ENCODE results near the gene FAXC.
"Not testable (repeated sequence)": the region's sequence is repeated elsewhere in the genome, so short reads cannot be mapped to it uniquely, and the experiment has no call there.

FAXC gene

GRCh38 chr6:99338188-99338587 lies 11.3 kb downstream of the FAXC start:
- DNase-seq: no peak

DNA sequence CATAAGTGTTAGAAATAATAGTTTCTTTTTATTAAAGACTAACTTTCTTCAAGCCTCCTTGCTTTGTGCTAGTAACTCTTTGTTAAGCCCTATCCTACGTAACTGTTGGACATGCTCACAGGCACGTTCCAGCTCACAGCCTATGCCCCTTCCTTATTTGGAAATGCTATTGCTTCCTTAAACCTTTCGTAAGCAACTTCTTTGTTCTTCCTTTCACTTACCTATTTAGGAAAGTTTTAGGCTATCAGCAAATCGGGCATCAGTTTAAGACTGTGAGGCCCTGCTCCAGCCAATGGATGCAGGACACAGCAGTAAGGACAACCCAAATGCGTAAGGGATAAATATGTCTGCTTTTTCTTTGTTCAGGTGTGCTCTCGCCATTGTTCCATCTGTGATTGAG lies 14.2 kb downstream of the FAXC start:
- DNase-seq: not testable (repeated sequence)

DNA sequence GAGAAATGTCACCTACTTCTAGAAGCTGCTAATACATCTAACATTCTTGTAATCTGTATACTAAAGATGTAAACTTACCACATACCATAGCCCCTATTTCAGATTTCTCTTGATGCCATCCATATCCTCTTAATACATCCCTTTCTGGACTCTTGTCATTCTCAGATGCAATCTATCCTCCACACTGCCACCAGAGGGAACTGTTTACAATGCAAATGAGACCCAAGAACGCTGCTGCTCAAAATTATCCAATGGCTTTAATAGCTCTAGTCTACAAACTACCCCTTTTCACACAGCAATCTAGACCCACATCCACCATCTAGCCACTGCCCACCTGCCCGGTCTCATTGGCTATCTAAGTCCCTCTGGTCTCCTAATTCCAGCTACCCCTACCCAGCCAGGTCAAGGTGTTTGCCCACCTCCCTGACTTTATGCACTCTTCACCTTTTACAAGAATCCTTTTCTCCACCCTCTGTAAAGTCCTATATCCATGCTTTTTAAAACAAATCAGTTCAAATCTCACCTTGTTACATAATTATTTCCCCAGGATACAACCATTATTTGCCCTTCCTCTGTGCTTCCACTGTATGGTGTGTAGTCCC lies 14.8 kb downstream of the FAXC start:
- peak; percentile 12 for DNase-seq

DNA sequence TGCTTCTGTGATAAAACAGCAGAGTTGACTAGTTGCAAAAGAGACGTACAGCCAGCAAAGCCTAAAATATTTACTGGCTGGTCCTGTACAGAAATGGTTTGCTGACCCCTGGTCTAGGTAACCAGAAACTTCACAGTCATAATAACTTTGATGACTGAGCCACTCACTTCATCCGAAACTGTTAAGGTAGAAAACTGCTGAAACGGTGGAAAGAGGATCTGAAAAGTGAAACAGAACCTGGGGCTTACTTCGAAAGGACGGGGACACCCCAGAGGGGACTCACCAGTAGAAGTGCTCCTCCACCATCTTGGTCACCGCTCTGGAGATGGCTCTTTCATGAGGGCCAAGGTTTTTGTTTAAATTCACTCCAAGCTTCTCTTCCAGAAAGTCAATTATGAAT lies 16.4 kb downstream of the FAXC start:
- DNase-seq: no peak

DNA sequence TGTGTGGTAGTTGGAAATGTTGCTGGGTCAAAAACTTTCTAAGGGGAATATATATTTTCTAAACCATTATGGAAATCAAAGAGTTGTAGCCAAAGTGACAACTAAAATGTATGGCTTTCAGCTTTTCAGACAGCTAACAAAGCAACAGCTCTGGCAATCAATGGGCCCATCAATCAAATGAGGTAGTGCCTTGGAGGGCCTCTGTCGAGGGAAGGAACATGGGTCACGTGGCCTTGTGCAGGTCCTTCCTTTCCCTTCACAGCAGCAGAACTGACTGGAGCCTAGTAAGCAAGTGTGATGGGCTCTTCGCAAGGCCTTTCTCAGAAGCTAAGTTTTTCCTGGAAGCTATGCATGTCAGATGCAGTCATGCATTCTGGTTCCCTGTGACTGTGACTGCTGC lies 17.9 kb downstream of the FAXC start:
- DNase-seq: no peak

DNA sequence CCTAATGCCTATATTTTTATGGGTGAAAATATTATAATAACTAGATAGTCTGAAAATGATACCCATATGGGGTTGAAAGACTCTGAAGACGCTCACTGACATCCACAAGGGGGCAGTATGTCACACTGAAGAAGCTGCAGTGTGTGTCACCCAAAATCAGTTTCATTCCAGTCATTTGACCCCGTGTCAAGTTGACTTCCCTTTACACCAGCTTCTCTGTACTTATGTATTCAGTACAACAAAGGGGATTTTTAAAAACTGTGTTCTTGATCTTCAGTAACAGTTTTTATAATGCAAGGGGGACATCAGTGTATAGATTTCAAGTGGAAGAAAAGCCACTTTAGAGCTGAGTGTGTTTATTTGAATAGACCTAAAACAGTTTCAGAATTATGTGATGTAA lies 19.3 kb downstream of the FAXC start:
- DNase-seq: peak; percentile 53

DNA sequence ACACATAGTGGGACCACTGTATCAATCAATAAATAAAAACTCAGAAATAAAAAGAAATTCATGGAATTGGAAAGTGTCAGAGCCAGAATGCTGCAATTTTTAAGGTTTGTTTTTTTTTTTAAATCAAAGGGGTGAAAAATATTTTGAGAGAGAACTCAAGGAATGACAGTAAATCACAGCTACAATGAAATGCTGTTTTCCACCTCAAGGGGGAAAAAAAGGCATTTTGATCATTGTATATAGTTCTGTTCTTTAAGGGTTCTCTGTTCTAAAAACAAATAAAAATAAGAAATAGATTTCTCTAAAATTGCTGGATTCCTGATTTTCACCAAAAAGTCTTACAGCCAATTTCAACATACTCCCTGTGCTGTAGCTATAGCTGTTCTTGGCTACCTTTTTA lies 24.5 kb downstream of the FAXC start:
- DNase-seq: no peak

DNA sequence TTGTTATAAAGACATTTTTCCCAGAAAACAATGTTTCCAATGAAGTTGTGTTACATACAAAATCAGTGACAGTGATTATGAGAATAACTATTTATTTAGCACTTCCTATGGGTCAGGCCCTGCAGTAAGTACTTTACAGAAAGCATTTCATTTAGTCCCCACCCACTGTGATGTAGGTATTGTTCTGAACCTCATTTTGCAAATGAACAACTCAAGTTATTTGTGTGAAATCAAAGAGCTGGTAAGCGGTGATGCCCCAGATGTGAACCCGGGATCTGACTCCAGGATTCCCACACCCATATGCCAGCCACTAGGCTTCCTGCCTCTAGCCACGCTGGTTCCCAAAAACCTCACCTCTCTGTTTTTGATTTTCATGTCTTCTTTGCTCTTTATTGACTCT lies 30.9 kb downstream of the FAXC start:
- DNase-seq: no peak

GRCh38 chr6:99312354-99312753 lies 37.1 kb downstream of the FAXC start:
- DNase-seq: no peak

- DNase-seq: no peak
These were observed 38.9 kb downstream of the FAXC start for GRCh38 chr6:99310553-99310952.

GRCh38 chr6:99309557-99309956 lies 39.9 kb downstream of the FAXC start:
- no peak for DNase-seq

GRCh38 chr6:99308788-99309187 lies 40.7 kb downstream of the FAXC start:
- no peak for DNase-seq

DNA sequence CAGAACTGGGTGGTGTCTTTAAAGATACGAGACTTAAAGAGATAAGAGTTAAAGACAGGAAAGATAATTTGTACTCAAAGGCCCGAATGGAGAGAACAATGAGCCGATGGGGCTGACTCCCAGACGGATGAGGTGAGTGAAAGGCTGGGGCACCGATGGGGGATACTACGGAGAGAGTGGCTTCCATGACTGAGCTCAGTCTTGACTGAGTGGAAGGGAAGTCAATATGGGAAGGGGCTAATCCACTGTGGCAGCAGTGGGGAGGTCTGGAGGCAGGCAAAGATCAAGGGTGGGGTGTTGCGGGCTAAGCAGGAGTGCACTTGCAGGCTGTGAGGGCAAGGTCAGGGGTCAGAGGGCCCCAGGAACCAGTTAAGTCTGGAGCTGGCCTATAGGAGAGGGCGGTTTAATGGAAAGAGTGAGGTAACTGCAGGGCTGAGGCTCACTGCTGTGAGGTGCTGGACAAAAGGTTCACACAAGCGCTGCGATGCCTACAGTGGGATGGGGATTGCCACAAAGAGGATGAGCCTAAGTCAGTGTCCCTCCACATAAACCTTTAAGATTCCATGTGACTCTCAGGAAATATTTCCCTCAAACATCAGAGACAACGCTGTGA lies 42.1 kb downstream of the FAXC start:
- no peak for DNase-seq

DNA sequence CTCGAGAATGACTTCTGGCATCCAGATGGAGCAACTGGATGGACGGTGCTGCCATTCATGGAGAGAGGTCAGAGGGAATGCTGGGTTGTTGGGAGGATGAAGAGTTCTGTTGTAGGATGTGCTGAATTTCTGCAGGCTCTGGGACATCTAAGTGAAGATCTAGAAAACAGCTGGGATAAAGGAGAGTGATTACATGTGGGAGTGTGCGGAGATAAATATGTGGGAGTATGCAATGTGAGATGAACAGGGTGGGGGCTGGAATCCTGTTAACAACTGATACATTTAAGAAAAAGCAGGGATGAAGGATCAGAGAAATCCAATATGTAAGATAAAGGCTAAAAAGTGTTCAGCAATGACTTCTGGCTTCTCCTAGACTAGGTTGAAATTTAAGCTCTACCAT lies 43.1 kb downstream of the FAXC start:
- DNase-seq: no peak

DNA sequence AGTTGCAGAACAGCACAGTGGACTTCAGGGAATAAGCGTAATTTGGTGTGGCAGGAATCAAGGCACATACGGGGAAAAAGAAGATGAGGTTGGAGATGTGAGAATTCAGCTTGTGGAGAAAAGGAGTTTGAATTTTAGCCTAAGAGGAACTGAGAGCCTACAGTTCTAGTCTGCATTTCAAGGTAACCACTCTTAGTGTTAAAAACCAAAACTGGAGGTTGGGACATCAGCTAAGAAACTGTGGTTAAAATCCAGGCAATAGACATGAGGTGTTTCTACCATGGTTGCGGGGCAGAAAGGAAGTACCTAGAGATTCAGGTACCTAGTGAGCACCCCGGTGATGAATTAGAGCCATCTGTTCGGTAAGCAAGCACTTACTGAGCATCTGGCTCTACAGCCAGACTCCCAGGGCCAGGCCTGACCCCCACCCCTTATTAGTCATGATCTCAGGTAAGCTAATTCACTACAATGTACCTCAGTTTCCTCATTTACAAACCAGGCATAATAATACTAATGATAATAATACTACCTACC lies 44.4 kb downstream of the FAXC start:
- no peak for DNase-seq

DNA sequence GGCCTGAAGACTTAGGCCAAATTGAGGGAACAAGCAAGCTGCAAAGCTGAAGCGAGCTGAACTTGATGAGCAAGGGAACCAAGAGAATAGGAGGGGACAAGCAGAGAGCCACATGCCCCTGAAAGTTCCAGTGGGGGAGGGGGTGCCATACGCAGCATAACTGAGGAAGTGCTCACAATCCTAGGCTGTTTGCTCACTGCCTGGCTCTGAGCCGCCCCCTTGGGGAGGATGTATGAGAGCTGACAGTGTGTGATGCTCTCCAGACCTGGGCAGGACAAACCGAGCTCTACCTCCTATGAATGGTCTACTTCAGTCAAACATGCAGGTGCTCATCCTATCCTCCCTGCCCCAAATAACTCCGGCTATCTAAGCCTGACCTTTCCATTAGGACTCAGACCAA lies 52.1 kb downstream of the FAXC start:
- DNase-seq: no peak

DNA sequence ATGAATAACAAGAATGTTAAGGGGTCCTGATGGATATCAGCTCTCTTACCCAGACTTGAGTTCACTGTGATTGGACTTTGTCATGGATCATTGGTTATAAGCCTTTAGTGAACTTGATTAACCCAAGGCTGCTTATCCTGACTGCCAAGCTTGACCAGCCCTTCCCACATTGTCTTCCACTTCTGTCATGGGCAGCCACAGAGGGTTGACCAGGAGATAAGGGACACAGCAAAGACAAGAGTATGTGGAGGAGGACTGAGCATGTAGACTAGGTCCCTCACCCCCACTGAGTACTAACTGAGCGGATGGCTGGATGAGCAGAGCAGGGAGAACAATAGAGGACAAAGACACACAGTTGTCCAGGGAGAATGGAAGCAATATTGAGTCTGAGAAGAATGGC lies 52.5 kb downstream of the FAXC start:
- no peak for DNase-seq

DNA sequence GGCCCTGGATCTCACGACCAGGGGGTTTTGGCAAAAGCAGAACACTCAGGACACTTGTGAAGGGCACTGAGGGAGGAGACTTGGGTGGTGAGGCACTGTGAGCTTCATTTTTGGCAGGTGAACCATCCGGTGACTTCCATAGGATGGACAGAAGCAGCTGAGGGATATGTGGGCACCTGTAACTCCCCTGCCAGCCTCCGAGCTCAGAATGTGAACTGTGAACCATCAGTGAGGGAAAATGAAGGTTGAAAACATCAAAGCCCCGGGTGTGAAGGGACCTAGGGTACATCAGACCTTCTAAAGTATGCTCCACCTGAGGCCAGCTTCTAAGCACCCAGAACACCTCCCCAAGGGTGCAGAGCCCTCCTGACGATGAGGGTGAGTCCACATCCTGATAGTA lies 53.2 kb downstream of the FAXC start:
- no peak for DNase-seq

GRCh38 chr6:99295276-99295675 lies 54.2 kb downstream of the FAXC start:
- DNase-seq: no peak

DNA sequence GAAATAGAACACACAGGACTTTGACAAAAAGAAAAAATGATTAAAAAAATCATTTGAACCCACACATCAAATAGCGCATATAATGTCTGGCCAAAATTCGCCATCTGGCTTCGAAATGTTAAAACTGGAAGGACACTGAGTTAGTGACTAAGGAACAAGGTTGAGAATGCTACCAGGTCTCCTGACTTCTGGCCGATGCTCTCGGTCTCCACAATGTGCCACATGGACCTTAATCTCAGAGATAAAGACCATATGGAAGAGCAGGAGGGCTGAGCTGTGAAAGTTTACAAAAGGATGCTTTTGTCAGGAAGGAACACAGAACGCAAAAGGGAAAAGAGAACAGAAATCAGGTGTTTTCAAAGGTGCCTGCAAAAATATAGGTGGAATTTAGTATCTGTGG lies 54.7 kb downstream of the FAXC start:
- no peak for DNase-seq

DNA sequence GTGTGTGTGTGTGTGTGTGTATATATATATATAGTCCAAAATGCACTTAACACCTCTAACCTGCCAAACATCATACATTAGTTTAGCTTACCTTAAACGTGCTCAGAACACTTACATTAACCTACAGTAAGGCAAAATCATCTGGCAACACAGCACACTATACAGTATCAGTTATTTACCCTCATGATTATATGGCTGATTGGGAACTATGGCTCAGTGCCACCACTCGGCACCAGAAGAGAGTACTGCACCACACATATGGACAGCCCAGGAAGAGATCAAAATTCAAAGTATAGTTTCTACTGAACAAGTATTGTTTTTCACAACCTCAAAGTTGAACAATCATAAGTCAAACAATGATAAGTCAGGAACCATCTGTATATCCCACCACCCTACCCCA lies 59.8 kb downstream of the FAXC start:
- DNase-seq: no peak

- no peak for DNase-seq
These were observed 60.8 kb downstream of the FAXC start for GRCh38 chr6:99288668-99289067.

- no peak for DNase-seq
These were observed 62.0 kb downstream of the FAXC start for GRCh38 chr6:99287523-99287922.

DNA sequence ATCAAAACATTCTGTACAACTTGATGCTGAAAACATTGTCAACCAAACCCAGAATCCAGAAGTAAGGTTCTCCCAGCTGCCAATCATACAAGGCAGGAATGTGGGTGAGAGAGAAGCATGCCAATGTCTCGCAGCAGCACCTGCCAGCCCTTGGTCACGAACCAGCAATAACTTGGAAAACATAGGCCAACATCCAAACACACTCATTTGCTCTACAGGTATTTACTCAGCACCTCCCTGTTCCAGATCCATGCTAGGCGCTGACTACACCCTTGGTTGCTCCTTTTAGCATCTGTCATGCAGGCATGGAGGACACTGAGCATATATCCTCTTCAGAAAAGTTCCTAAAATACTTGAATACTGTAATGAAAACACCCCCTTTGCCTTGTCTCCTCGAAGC lies 63.6 kb downstream of the FAXC start:
- DNase-seq: no peak

DNA sequence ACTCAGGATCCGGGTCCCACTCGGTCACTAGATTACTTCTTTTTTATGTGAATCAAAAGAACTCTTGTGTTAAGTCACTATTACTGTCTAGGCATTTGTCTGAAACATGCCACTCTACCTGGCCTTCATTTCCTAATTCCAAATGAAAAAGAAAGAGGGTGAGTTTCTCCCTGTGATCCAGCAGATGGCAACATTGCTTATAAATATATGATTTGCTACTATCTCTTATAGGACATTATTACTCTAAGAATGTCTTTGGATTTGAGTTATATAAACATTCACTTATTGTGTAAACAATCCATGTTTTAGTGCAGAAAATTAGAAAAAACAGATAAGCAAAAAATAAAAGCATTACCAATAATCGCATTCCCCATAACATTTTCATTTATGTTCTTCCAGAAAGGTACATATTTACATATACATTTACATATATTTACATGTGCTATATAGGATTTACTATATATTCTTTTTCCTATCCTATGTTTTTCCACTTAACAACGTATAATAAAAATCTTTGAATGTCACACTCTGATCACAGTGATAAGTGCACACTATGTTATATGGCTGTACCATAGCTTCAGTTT lies 66.9 kb downstream of the FAXC start:
- DNase-seq: no peak
